22Rv1 (cell line): Measurements from ENCODE around the gene CEBPA.

Experiments used
- ZFX ChIP-seq: fragments of 450-650 bp; IDR thresholded peaks from 2 replicates; pipeline ENCODE4 v1.6.1; 2017; ENCODE audit warnings: antibody characterized with exemption, borderline replicate concordance
- TF ChIP-seq, protein P1 (sequence below): fragments of 450-650 bp; IDR thresholded peaks from 2 replicates; pipeline ENCODE4 v1.5.1; 2017; ENCODE audit warnings: mild to moderate bottlenecking

- TF ChIP-seq ZFX, result no peak
- TF ChIP-seq, protein P1, sequence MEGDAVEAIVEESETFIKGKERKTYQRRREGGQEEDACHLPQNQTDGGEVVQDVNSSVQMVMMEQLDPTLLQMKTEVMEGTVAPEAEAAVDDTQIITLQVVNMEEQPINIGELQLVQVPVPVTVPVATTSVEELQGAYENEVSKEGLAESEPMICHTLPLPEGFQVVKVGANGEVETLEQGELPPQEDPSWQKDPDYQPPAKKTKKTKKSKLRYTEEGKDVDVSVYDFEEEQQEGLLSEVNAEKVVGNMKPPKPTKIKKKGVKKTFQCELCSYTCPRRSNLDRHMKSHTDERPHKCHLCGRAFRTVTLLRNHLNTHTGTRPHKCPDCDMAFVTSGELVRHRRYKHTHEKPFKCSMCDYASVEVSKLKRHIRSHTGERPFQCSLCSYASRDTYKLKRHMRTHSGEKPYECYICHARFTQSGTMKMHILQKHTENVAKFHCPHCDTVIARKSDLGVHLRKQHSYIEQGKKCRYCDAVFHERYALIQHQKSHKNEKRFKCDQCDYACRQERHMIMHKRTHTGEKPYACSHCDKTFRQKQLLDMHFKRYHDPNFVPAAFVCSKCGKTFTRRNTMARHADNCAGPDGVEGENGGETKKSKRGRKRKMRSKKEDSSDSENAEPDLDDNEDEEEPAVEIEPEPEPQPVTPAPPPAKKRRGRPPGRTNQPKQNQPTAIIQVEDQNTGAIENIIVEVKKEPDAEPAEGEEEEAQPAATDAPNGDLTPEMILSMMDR, result no peak
These were observed 26.7 kb upstream of the CEBPA start for GRCh38 chr19:33329060-33329459.
